Measurements from ENCODE around the gene BIRC3.

Gene BIRC3

DNA sequence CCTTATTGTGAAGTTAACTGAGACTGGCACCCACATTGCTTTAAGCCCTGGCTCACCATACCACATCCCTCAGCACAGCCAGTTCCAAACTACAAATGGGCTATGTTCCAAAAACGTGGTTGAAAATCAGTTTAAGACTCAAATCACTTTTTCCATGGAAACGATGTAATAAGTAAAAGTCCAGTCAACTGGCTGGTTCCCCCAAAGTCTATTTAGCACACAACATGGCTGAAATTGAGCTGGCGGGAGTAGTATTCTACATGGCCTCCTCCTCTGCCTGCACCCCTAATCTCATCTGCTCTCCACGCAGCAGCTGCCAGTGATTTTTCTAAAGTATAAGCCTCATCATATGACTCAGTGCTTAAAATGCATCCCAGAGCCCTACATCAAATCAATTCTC is 40.9 kb upstream of the BIRC3 start:
- TF ChIP-seq, protein P1, sequence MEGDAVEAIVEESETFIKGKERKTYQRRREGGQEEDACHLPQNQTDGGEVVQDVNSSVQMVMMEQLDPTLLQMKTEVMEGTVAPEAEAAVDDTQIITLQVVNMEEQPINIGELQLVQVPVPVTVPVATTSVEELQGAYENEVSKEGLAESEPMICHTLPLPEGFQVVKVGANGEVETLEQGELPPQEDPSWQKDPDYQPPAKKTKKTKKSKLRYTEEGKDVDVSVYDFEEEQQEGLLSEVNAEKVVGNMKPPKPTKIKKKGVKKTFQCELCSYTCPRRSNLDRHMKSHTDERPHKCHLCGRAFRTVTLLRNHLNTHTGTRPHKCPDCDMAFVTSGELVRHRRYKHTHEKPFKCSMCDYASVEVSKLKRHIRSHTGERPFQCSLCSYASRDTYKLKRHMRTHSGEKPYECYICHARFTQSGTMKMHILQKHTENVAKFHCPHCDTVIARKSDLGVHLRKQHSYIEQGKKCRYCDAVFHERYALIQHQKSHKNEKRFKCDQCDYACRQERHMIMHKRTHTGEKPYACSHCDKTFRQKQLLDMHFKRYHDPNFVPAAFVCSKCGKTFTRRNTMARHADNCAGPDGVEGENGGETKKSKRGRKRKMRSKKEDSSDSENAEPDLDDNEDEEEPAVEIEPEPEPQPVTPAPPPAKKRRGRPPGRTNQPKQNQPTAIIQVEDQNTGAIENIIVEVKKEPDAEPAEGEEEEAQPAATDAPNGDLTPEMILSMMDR (IDR thresholded peaks at IDR 0.05; ENCODE audit: low read depth, low read length) = no peak
- TF ChIP-seq EZH2phosphoT487 (IDR thresholded peaks at IDR 0.05; ENCODE audit: low read depth) = no peak
- no peaks in the 10 kb centered on the region for H3K36me3 ChIP-seq (replicated peaks; ENCODE audit: low read depth, low read length)
- no peak overlapping the region for H3K27ac ChIP-seq (ENCODE audit: low read length)
- H3K9me3 ChIP-seq (ENCODE audit: insufficient read depth, low read length) = no peaks in the 10 kb centered on the region
- no peak overlapping the region for H3K9ac ChIP-seq (ENCODE audit: low read length)
- no peak overlapping the region for H2AFZ ChIP-seq (ENCODE audit: low read depth, low read length)
- no peak overlapping the region for H3K4me3 ChIP-seq (ENCODE audit: low read length)
- no peak overlapping the region for H3K4me2 ChIP-seq (ENCODE audit: low read length)
- no peaks in the 10 kb centered on the region for H3K79me2 ChIP-seq (ENCODE audit: low read length)
- H4K20me1 ChIP-seq (ENCODE audit: insufficient read depth, low read length) = no peaks in the 10 kb centered on the region
- 0 out of 2 replicates have a peak, but pooled peaks cover 4% of the 10 kb centered on the region for H3K27me3 ChIP-seq (ENCODE audit: low read depth, low read length)
- peaks cover 18% of the 10 kb centered on the region for H3K4me1 ChIP-seq (ENCODE audit: low read length)

DNA sequence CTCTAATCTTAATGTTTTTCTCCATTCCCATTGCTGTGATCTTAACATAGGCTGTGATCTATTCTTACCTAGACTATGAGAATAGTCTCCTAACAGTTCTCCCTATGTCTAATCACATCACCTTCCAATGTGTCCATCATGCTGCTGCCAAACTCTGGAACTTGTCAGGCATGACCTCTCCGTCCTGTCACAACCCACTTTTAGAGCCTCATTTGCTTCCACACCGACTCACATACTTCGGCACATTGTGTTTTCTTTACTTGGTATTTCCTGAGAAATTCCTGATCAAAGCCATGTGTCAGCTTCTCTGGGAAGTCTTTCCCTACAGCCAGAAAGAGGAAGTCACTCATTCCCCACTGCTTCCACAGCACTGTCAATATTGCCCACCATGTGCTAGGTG is 40.5 kb upstream of the BIRC3 start:
- no peak overlapping the region for H2AFZ ChIP-seq (ENCODE audit: low read depth, low read length)
- TF ChIP-seq EZH2phosphoT487 (IDR thresholded peaks at IDR 0.05; ENCODE audit: low read depth) = no peak
- TF ChIP-seq, protein P1 (IDR thresholded peaks at IDR 0.05; ENCODE audit: low read depth, low read length) = no peak
- no peaks in the 10 kb centered on the region for H3K36me3 ChIP-seq (replicated peaks; ENCODE audit: low read depth, low read length)
- H3K27ac ChIP-seq (ENCODE audit: low read length) = no peak overlapping the region
- H3K4me3 ChIP-seq (ENCODE audit: low read length) = no peak overlapping the region
- no peaks in the 10 kb centered on the region for H4K20me1 ChIP-seq (ENCODE audit: insufficient read depth, low read length)
- H3K9me3 ChIP-seq (ENCODE audit: insufficient read depth, low read length) = no peaks in the 10 kb centered on the region
- H3K79me2 ChIP-seq (ENCODE audit: low read length) = no peaks in the 10 kb centered on the region
- 0 out of 2 replicates have a peak, but pooled peaks cover 4% of the 10 kb centered on the region for H3K27me3 ChIP-seq (ENCODE audit: low read depth, low read length)
- H3K4me1 ChIP-seq (ENCODE audit: low read length) = peaks cover 18% of the 10 kb centered on the region
- no peak overlapping the region for H3K4me2 ChIP-seq (ENCODE audit: low read length)
- H3K9ac ChIP-seq (ENCODE audit: low read length) = no peak overlapping the region

DNA sequence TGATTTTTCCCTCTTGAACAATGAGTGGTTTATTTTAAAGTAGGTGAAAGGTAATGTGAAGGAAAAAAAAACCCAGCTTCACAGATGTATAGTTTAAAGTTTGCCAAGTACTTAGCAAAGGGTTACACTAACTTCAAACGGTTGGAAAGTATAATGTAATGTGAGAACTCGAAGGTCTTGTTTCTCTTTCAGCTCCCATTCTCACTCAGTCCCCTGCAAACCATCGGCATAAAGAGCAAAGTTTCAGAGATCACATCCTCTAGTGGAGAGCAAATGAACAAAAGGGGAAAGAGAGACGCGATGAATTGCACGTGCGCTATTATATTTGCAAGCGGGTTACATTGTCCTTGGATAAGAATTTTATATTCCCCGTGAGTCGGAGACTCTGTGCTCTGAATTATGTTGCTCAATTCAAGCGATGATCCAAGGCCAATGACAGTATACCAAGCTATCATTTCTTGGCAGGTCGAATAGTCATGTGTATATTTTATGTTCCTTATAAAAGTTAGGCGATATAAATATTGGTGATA is 37.6 kb upstream of the BIRC3 start:
- peak overlapping the region; percentile 59 for H3K4me3 ChIP-seq (ENCODE audit: low read length)
- H3K27ac ChIP-seq (ENCODE audit: low read length) = peak overlapping the region; percentile 49
- peak overlapping the region; percentile 1 for H3K9ac ChIP-seq (ENCODE audit: low read length)

DNA sequence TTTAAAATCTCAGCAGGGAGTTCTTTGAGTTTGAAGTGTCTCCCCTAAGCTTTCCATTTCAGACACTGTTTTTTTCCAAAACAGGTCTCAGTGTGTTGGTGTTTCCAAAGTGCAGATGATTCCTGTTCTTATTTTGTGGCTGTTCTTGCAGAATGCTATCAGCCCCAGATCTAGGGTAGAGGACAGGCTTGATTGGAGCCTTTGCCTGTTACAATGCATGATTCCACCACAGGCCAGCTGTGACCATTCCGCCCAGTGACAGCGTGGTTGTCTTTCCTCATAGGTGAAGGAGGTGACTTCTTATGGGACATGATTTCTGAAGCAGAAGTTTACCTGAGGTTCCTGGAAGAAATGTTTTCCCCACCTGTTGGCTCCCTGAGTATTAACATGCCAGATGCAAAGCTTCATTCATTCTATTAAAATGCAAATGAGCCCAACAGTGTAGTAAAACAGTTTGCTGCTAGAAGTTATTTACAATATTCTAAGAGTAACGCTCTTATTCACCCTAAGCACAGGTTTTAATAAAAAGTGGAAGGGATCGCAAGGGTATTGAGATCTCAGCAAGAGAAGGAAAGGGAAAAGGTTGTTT is 36.9 kb upstream of the BIRC3 start:
- Histone ChIP-seq H3K4me1 (ENCODE audit: low read length) (peaks cover 18% of the 10 kb centered on the region), H3K27ac (ENCODE audit: low read length) (peak overlapping the region; percentile 49; the same call in 1 of the 2 replicates)

More for the DNA sequence above, 37.6 kb upstream of the BIRC3 start:
- Histone ChIP-seq H3K4me1 (ENCODE audit: low read length) (peaks cover 18% of the 10 kb centered on the region), H3K27me3 (ENCODE audit: low read depth, low read length) (no peaks in the 10 kb centered on the region), H3K36me3 (replicated peaks; ENCODE audit: low read depth, low read length) (no peaks in the 10 kb centered on the region), H3K4me2 (ENCODE audit: low read length) (peak overlapping the region; percentile 59), H3K79me2 (ENCODE audit: low read length) (no peaks in the 10 kb centered on the region), H3K9me3 (ENCODE audit: insufficient read depth, low read length) (no peaks in the 10 kb centered on the region), H2AFZ (ENCODE audit: low read depth, low read length) (peak overlapping the region; percentile 28; the same call in 1 of the 2 replicates), H4K20me1 (ENCODE audit: insufficient read depth, low read length) (no peaks in the 10 kb centered on the region)
- TF ChIP-seq, protein P1 (IDR thresholded peaks at IDR 0.05; ENCODE audit: low read depth, low read length) = peak; percentile 26; the same call in 1 of the 2 replicates
- no peak for TF ChIP-seq EZH2phosphoT487 (IDR thresholded peaks at IDR 0.05; ENCODE audit: low read depth)

More for the DNA sequence above, 36.9 kb upstream of the BIRC3 start:
- peak overlapping the region; percentile 59 for H3K4me3 ChIP-seq (ENCODE audit: low read length)
- H4K20me1 ChIP-seq (ENCODE audit: insufficient read depth, low read length) = no peaks in the 10 kb centered on the region
- TF ChIP-seq, protein P1 (IDR thresholded peaks at IDR 0.05; ENCODE audit: low read depth, low read length) = no peak
- no peak for TF ChIP-seq EZH2phosphoT487 (IDR thresholded peaks at IDR 0.05; ENCODE audit: low read depth)
- no peaks in the 10 kb centered on the region for H3K79me2 ChIP-seq (ENCODE audit: low read length)
- no peaks in the 10 kb centered on the region for H3K36me3 ChIP-seq (replicated peaks; ENCODE audit: low read depth, low read length)
- peak overlapping the region; percentile 28; the same call in 1 of the 2 replicates for H2AFZ ChIP-seq (ENCODE audit: low read depth, low read length)
- H3K4me2 ChIP-seq (ENCODE audit: low read length) = peak overlapping the region; percentile 59
- no peaks in the 10 kb centered on the region for H3K9me3 ChIP-seq (ENCODE audit: insufficient read depth, low read length)
- no peaks in the 10 kb centered on the region for H3K27me3 ChIP-seq (ENCODE audit: low read depth, low read length)
- H3K9ac ChIP-seq (ENCODE audit: low read length) = no peak overlapping the region; the same call in 1 of the 2 replicates
